ENCODE measurements around the gene BEND6.
"Not testable (repeated sequence)": the region's sequence is repeated elsewhere in the genome, so short reads cannot be mapped to it uniquely, and the experiment has no call there.

BEND6 gene

GRCh38 chr6:56986611-56987010, 31.7 kb downstream of the BEND6 start:
- no peak overlapping the region for H3K27ac ChIP-seq (ENCODE audit: low read length)
- H3K27me3 ChIP-seq (ENCODE audit: low read depth, low read length), result no peaks in the 10 kb centered on the region
- H3K4me3 ChIP-seq (ENCODE audit: low read depth in 1 of 2, low read length in 2 of 2), result no peak overlapping the region
- H3K4me1 ChIP-seq (ENCODE audit: control insufficient read depth in 1 of 2, insufficient read depth in 2 of 2, low read length in 2 of 2), result no peaks in the 10 kb centered on the region
- H3K9me3 ChIP-seq (ENCODE audit: control insufficient read depth in 1 of 2, low read length in 2 of 2), result no peaks in the 10 kb centered on the region
- H3K36me3 ChIP-seq (ENCODE audit: control insufficient read depth in 1 of 2, insufficient read depth in 2 of 2, low read length in 2 of 2), result no peaks in the 10 kb centered on the region

- Histone ChIP-seq H3K4me3 (ENCODE audit: low read depth in 1 of 2, low read length in 2 of 2) (no peak overlapping the region), H3K27me3 (ENCODE audit: low read depth, low read length) (no peaks in the 10 kb centered on the region), H3K36me3 (ENCODE audit: control insufficient read depth in 1 of 2, insufficient read depth in 2 of 2, low read length in 2 of 2) (no peaks in the 10 kb centered on the region), H3K9me3 (ENCODE audit: control insufficient read depth in 1 of 2, low read length in 2 of 2) (no peaks in the 10 kb centered on the region), H3K4me1 (ENCODE audit: control insufficient read depth in 1 of 2, insufficient read depth in 2 of 2, low read length in 2 of 2) (no peaks in the 10 kb centered on the region), H3K27ac (ENCODE audit: low read length) (no peak overlapping the region)
Measured at GRCh38 chr6:56988145-56988544, 33.2 kb downstream of the BEND6 start.

- Histone ChIP-seq H3K4me3 (ENCODE audit: low read depth in 1 of 2, low read length in 2 of 2) (no peak overlapping the region), H3K27me3 (ENCODE audit: low read depth, low read length) (no peaks in the 10 kb centered on the region), H3K9me3 (ENCODE audit: control insufficient read depth in 1 of 2, low read length in 2 of 2) (no peaks in the 10 kb centered on the region), H3K36me3 (ENCODE audit: control insufficient read depth in 1 of 2, insufficient read depth in 2 of 2, low read length in 2 of 2) (no peaks in the 10 kb centered on the region), H3K27ac (ENCODE audit: low read length) (no peak overlapping the region), H3K4me1 (ENCODE audit: control insufficient read depth in 1 of 2, insufficient read depth in 2 of 2, low read length in 2 of 2) (no peaks in the 10 kb centered on the region)
Measured at GRCh38 chr6:56992036-56992435, 37.1 kb downstream of the BEND6 start.

GRCh38 chr6:56992703-56993102, 37.8 kb downstream of the BEND6 start:
- H3K9me3 ChIP-seq (ENCODE audit: control insufficient read depth in 1 of 2, low read length in 2 of 2), result no peaks in the 10 kb centered on the region
- no peaks in the 10 kb centered on the region for H3K27me3 ChIP-seq (ENCODE audit: low read depth, low read length)
- no peak overlapping the region for H3K27ac ChIP-seq (ENCODE audit: low read length)
- no peak overlapping the region for H3K4me3 ChIP-seq (ENCODE audit: low read depth in 1 of 2, low read length in 2 of 2)
- no peaks in the 10 kb centered on the region for H3K4me1 ChIP-seq (ENCODE audit: control insufficient read depth in 1 of 2, insufficient read depth in 2 of 2, low read length in 2 of 2)
- H3K36me3 ChIP-seq (ENCODE audit: control insufficient read depth in 1 of 2, insufficient read depth in 2 of 2, low read length in 2 of 2), result no peaks in the 10 kb centered on the region

GRCh38 chr6:56995347-56995902, 40.5 kb downstream of the BEND6 start:
- H3K4me1 ChIP-seq (ENCODE audit: control insufficient read depth in 1 of 2, insufficient read depth in 2 of 2, low read length in 2 of 2), result no peaks in the 10 kb centered on the region
- no peak overlapping the region for H3K27ac ChIP-seq (ENCODE audit: low read length)
- H3K27me3 ChIP-seq (ENCODE audit: low read depth, low read length), result no peaks in the 10 kb centered on the region
- H3K4me3 ChIP-seq (ENCODE audit: low read depth in 1 of 2, low read length in 2 of 2), result no peak overlapping the region
- H3K36me3 ChIP-seq (ENCODE audit: control insufficient read depth in 1 of 2, insufficient read depth in 2 of 2, low read length in 2 of 2), result no peaks in the 10 kb centered on the region
- H3K9me3 ChIP-seq (ENCODE audit: control insufficient read depth in 1 of 2, low read length in 2 of 2), result peaks cover 0 to 5% of the 10 kb centered on the region in 2 donors

- no peaks in the 10 kb centered on the region for H3K36me3 ChIP-seq (ENCODE audit: control insufficient read depth in 1 of 2, insufficient read depth in 2 of 2, low read length in 2 of 2)
- no peak overlapping the region for H3K27ac ChIP-seq (ENCODE audit: low read length)
- no peaks in the 10 kb centered on the region for H3K27me3 ChIP-seq (ENCODE audit: low read depth, low read length)
- no peaks in the 10 kb centered on the region for H3K4me1 ChIP-seq (ENCODE audit: control insufficient read depth in 1 of 2, insufficient read depth in 2 of 2, low read length in 2 of 2)
- no peak overlapping the region for H3K4me3 ChIP-seq (ENCODE audit: low read depth in 1 of 2, low read length in 2 of 2)
- peaks cover 0 to 5% of the 10 kb centered on the region in 2 donors for H3K9me3 ChIP-seq (ENCODE audit: control insufficient read depth in 1 of 2, low read length in 2 of 2)
Measured at GRCh38 chr6:56996401-56996800, 41.5 kb downstream of the BEND6 start.

GRCh38 chr6:56999049-56999448, 44.1 kb downstream of the BEND6 start:
- peaks cover 0 to 5% of the 10 kb centered on the region in 2 donors for H3K9me3 ChIP-seq (ENCODE audit: control insufficient read depth in 1 of 2, low read length in 2 of 2)
- no peak overlapping the region for H3K27ac ChIP-seq (ENCODE audit: low read length)
- H3K4me3 ChIP-seq (ENCODE audit: low read depth in 1 of 2, low read length in 2 of 2), result no peak overlapping the region
- H3K36me3 ChIP-seq (ENCODE audit: control insufficient read depth in 1 of 2, insufficient read depth in 2 of 2, low read length in 2 of 2), result no peaks in the 10 kb centered on the region
- H3K27me3 ChIP-seq (ENCODE audit: low read depth, low read length), result no peaks in the 10 kb centered on the region
- no peaks in the 10 kb centered on the region for H3K4me1 ChIP-seq (ENCODE audit: control insufficient read depth in 1 of 2, insufficient read depth in 2 of 2, low read length in 2 of 2)

GRCh38 chr6:56999748-57000147, 44.8 kb downstream of the BEND6 start:
- H3K4me3 ChIP-seq (ENCODE audit: low read depth in 1 of 2, low read length in 2 of 2); H3K4me1 ChIP-seq (ENCODE audit: control insufficient read depth in 1 of 2, insufficient read depth in 2 of 2, low read length in 2 of 2); H3K36me3 ChIP-seq (ENCODE audit: control insufficient read depth in 1 of 2, insufficient read depth in 2 of 2, low read length in 2 of 2); H3K27ac ChIP-seq (ENCODE audit: low read length); H3K27me3 ChIP-seq (ENCODE audit: low read depth, low read length); H3K9me3 ChIP-seq (ENCODE audit: control insufficient read depth in 1 of 2, low read length in 2 of 2): not testable (repeated sequence)

GRCh38 chr6:57002197-57002596, 47.3 kb downstream of the BEND6 start:
- Histone ChIP-seq H3K9me3 (ENCODE audit: control insufficient read depth in 1 of 2, low read length in 2 of 2) (peaks cover 0 to 5% of the 10 kb centered on the region in 2 donors), H3K36me3 (ENCODE audit: control insufficient read depth in 1 of 2, insufficient read depth in 2 of 2, low read length in 2 of 2) (no peaks in the 10 kb centered on the region), H3K4me1 (ENCODE audit: control insufficient read depth in 1 of 2, insufficient read depth in 2 of 2, low read length in 2 of 2) (no peaks in the 10 kb centered on the region), H3K4me3 (ENCODE audit: low read depth in 1 of 2, low read length in 2 of 2) (no peak overlapping the region), H3K27ac (ENCODE audit: low read length) (no peak overlapping the region), H3K27me3 (ENCODE audit: low read depth, low read length) (no peaks in the 10 kb centered on the region)

GRCh38 chr6:57004292-57004691, 49.4 kb downstream of the BEND6 start:
- H3K4me3 ChIP-seq (ENCODE audit: low read depth in 1 of 2, low read length in 2 of 2), result no peak overlapping the region
- no peaks in the 10 kb centered on the region for H3K4me1 ChIP-seq (ENCODE audit: control insufficient read depth in 1 of 2, insufficient read depth in 2 of 2, low read length in 2 of 2)
- H3K27ac ChIP-seq (ENCODE audit: low read length), result no peak overlapping the region
- no peaks in the 10 kb centered on the region for H3K9me3 ChIP-seq (ENCODE audit: control insufficient read depth in 1 of 2, low read length in 2 of 2)
- H3K36me3 ChIP-seq (ENCODE audit: control insufficient read depth in 1 of 2, insufficient read depth in 2 of 2, low read length in 2 of 2), result no peaks in the 10 kb centered on the region
- no peaks in the 10 kb centered on the region for H3K27me3 ChIP-seq (ENCODE audit: low read depth, low read length)

- Histone ChIP-seq H3K36me3 (ENCODE audit: control insufficient read depth in 1 of 2, insufficient read depth in 2 of 2, low read length in 2 of 2) (no peaks in the 10 kb centered on the region), H3K4me3 (ENCODE audit: low read depth in 1 of 2, low read length in 2 of 2) (no peak overlapping the region), H3K27me3 (ENCODE audit: low read depth, low read length) (no peaks in the 10 kb centered on the region), H3K4me1 (ENCODE audit: control insufficient read depth in 1 of 2, insufficient read depth in 2 of 2, low read length in 2 of 2) (no peaks in the 10 kb centered on the region), H3K27ac (ENCODE audit: low read length) (no peak overlapping the region), H3K9me3 (ENCODE audit: control insufficient read depth in 1 of 2, low read length in 2 of 2) (no peaks in the 10 kb centered on the region)
Measured at GRCh38 chr6:57006101-57006500, 51.2 kb downstream of the BEND6 start.

- not testable (repeated sequence) for H3K36me3 ChIP-seq (ENCODE audit: control insufficient read depth in 1 of 2, insufficient read depth in 2 of 2, low read length in 2 of 2); H3K27ac ChIP-seq (ENCODE audit: low read length)
Measured at GRCh38 chr6:57008069-57008468, 53.2 kb downstream of the BEND6 start.

More at GRCh38 chr6:57008069-57008468, 53.2 kb downstream of the BEND6 start:
- H3K4me3 ChIP-seq (ENCODE audit: low read depth in 1 of 2, low read length in 2 of 2); H3K9me3 ChIP-seq (ENCODE audit: control insufficient read depth in 1 of 2, low read length in 2 of 2); H3K27me3 ChIP-seq (ENCODE audit: low read depth, low read length); H3K4me1 ChIP-seq (ENCODE audit: control insufficient read depth in 1 of 2, insufficient read depth in 2 of 2, low read length in 2 of 2): not testable (repeated sequence)

All from muscle layer of duodenum (tissue), 2 donors.